GM23248 (cell line): Measurements from ENCODE around the gene HOXA13.

Source experiments
- EZH2 ChIP-seq: fragments of 200-600 bp; sonication (generic); IDR thresholded peaks from 2 replicates; pipeline ENCODE4 v1.6.1; 2018; ENCODE audit warnings: antibody characterized with exemption, mild to moderate bottlenecking; ENCODE audit not compliant: insufficient read depth, poor library complexity, severe bottlenecking
- EZH2phosphoT487 ChIP-seq: fragments of 200-600 bp; sonication (generic); IDR thresholded peaks from 2 replicates; pipeline ENCODE4 v1.6.1; 2018; ENCODE audit warnings: antibody characterized with exemption, moderate library complexity, mild to moderate bottlenecking, low read depth; ENCODE audit not compliant: insufficient read depth

DNA sequence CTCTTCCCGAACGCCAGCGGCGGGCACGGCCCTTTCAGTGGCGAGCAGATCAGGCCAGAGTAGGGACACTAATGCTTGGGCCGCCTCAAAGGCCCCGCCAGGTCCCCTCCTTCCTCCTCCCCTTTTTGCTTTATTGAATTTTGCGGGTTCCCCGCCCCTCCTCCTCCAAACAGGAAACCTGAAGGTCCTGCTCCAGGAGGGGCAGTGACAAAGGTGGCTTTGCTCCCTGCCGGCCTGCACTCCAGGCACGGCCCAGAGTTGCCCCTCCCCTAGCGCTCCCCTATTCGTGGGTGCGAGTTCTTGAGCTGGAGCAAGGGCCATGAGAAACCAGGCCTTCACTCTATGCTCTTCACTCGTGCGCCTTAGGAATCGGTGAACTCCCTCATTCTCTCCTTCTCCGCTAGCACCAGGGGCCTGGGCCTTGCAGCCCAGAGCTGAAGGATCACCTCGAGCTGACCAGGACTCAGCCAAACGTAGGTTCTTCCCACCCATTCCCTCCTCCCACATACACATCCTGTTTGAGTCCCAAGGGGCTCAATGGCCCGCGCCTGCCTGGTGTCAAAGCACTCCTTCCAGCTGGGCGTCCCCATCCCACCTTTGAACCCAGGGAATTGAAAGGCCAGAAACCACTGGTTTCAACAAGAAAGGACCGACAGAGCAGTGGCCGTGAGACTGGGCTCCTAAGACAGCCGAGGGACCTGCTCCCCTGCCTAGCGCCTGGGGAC is 51.7 kb downstream of the HOXA13 start:
- TF ChIP-seq EZH2phosphoT487 = no peak
- no peak for TF ChIP-seq EZH2
